GM12878 (cell line): ENCODE results near the gene CDC14B.

Experiments
- ATF7 ChIP-seq: fragments of 450-650 bp; IDR thresholded peaks from 2 replicates; pipeline ENCODE4 v1.6.1; 2016; ENCODE audit warnings: low read depth, mild to moderate bottlenecking
- CTCF ChIP-seq, 3 experiments: IDR thresholded peaks in 2 of 3; conservative IDR thresholded peaks in 1 of 3; 2 replicates each; pipeline ENCODE4 v1.5.1; 2011; ENCODE audit warnings: low read depth in 3 of 3, low read length in 3 of 3, mild to moderate bottlenecking in 3 of 3, control low read depth in 2 of 3, moderate library complexity in 2 of 3, inconsistent platforms in 1 of 3, mixed read lengths in 1 of 3; ENCODE audit not compliant: control insufficient read depth in 2 of 3, insufficient read depth in 1 of 3; ENCODE audit errors: extremely low read depth in 1 of 3
- MAX ChIP-seq: IDR thresholded peaks from 2 replicates; pipeline ENCODE4 v1.6.1; 2012; ENCODE audit warnings: low read depth, low read length, improper control_type of control experiment
- PBX3 ChIP-seq: IDR thresholded peaks from 2 replicates; pipeline ENCODE4 v1.6.1; 2011; ENCODE audit warnings: mild to moderate bottlenecking, low read depth, low read length, moderate library complexity; ENCODE audit not compliant: insufficient replicate concordance
- PML ChIP-seq: IDR thresholded peaks from 2 replicates; pipeline ENCODE4 v1.6.1; 2012; ENCODE audit warnings: low read length, inconsistent platforms
- POLR2A ChIP-seq: IDR thresholded peaks from 2 replicates; pipeline ENCODE4 v1.6.1; 2011; ENCODE audit warnings: low read depth, mild to moderate bottlenecking, low read length
- RAD21 ChIP-seq: IDR thresholded peaks from 2 replicates; pipeline ENCODE4 v1.6.1; 2011; ENCODE audit warnings: mild to moderate bottlenecking, low read depth, low read length, moderate library complexity; ENCODE audit not compliant: insufficient read depth
- RCOR1 ChIP-seq: conservative IDR thresholded peaks from 2 replicates; pipeline ENCODE4 v1.6.1; 2012; ENCODE audit warnings: low read depth, low read length, improper control_type of control experiment
- SMAD1 ChIP-seq: fragments of 450-650 bp; IDR thresholded peaks from 2 replicates; pipeline ENCODE4 v1.6.1; 2018; ENCODE audit warnings: mild to moderate bottlenecking, low read depth; ENCODE audit not compliant: partially characterized antibody
- SMARCA5 ChIP-seq: fragments of 450-650 bp; IDR thresholded peaks from 2 replicates; pipeline ENCODE4 v1.6.1; 2017; ENCODE audit warnings: mild to moderate bottlenecking
- SREBF2 ChIP-seq: IDR thresholded peaks from 2 replicates; pipeline ENCODE4 v1.6.1; 2012; ENCODE audit warnings: mild to moderate bottlenecking, low read length
- SUZ12 ChIP-seq: fragments of 200-600 bp; sonication (generic); IDR thresholded peaks from one replicate; pipeline ENCODE4 v1.6.1; 2018; ENCODE audit warnings: antibody characterized with exemption, mild to moderate bottlenecking; ENCODE audit not compliant: unreplicated experiment
- ZBTB33 ChIP-seq: fragments of 450-650 bp; IDR thresholded peaks from 2 replicates; pipeline ENCODE4 v1.6.1; 2017; ENCODE audit warnings: mild to moderate bottlenecking

GRCh38 chr9:96574931-96575351 is 44.7 kb downstream of the CDC14B start:
- no peak for TF ChIP-seq ZBTB33
- TF ChIP-seq PBX3: no peak
- TF ChIP-seq ATF7: no peak
- no peak for TF ChIP-seq PML
- no peak for TF ChIP-seq CTCF (IDR thresholded peaks at IDR 0.05 in 2 of 3, conservative IDR thresholded peaks at IDR 0.05 in 1 of 3; ENCODE audit: control insufficient read depth in 2 of 3, extremely low read depth in 1 of 3, insufficient read depth in 1 of 3, low read depth in 3 of 3, low read length in 3 of 3)
- no peak for TF ChIP-seq SREBF2
- no peak for TF ChIP-seq POLR2A
- no peak for TF ChIP-seq MAX
- TF ChIP-seq RCOR1: no peak
- TF ChIP-seq RAD21: no peak
- TF ChIP-seq SMAD1: no peak
- TF ChIP-seq SUZ12: no peak
- TF ChIP-seq SMARCA5: no peak
